Mucosa of stomach (tissue), 1 donor: ENCODE results near the gene GALT.
A peak's percentile ranks its signal among the peaks of the same experiment; 100 is the strongest.

ENCODE experiments used
- H3K27me3 ChIP-seq: one replicate; pipeline ENCODE4 v1.7.0; 2013; ENCODE audit warnings: mild to moderate bottlenecking, low read length; ENCODE audit not compliant: control insufficient read depth, insufficient read depth
- H3K36me3 ChIP-seq: one replicate; pipeline ENCODE4 v1.7.0; 2013; ENCODE audit warnings: low read length; ENCODE audit not compliant: control insufficient read depth, insufficient read depth
- H3K4me1 ChIP-seq: one replicate; pipeline ENCODE4 v1.7.0; 2013; ENCODE audit warnings: mild to moderate bottlenecking, low read length; ENCODE audit not compliant: control insufficient read depth, insufficient read depth
- H3K4me3 ChIP-seq: one replicate; pipeline ENCODE4 v1.7.0; 2013; ENCODE audit warnings: low read length
- H3K9ac ChIP-seq: one replicate; pipeline ENCODE4 v1.7.0; 2013; ENCODE audit warnings: mild to moderate bottlenecking, low read length, moderate library complexity
- H3K9me3 ChIP-seq: one replicate; pipeline ENCODE4 v1.7.0; 2013; ENCODE audit warnings: mild to moderate bottlenecking, low read length, moderate library complexity; ENCODE audit not compliant: control insufficient read depth
- donor health status: Pancreatic carcinoma.

The GALT gene

DNA sequence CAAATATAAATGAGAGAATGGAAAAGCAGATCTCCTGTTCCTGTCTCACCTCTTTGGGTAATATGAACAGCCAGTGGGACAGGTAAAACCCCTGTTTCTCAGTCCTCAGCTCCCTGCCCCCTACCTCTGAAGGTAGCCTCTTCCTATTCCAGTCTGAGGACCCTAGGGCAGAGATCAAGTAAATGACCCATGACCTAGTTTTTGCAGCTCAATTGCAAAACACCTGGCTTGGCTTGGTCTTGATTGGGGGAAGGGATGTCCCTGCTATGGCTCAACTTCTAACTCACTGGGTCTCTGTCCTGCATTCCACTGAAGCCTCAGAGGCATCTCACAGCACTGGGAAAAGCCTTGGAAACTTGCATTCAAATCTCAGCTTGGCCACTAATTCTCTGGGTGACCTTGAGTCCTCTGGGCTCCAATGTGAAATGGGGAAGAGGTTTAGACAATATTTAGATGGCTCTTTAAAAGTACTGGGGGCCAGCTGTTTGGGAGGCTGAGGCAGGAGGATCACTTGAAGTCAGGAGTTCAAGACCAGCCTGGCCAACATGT lies 1.6 kb upstream of the GALT start:
- Histone ChIP-seq H3K27me3 (no peaks in the 10 kb centered on the region), H3K4me1 (peaks cover 21% of the 10 kb centered on the region), H3K36me3 (peaks cover 11% of the 10 kb centered on the region), H3K4me3 (no peak overlapping the region), H3K9ac (no peak overlapping the region), H3K9me3 (no peaks in the 10 kb centered on the region)

DNA sequence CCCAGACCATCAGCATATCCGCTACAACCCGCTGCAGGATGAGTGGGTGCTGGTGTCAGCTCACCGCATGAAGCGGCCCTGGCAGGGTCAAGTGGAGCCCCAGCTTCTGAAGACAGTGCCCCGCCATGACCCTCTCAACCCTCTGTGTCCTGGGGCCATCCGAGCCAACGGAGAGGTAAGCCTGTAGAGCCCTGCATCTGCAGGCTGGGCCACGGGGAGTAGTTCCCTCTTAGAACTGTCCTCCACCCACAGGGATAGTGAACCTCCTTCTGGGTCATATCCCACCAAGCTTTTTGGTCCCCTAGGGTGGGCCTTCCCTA lies 569 bp downstream of the GALT start:
- H3K4me3 ChIP-seq: peak overlapping the region; percentile 94
- no peaks in the 10 kb centered on the region for H3K9me3 ChIP-seq
- no peaks in the 10 kb centered on the region for H3K27me3 ChIP-seq
- peaks cover 33% of the 10 kb centered on the region for H3K4me1 ChIP-seq
- peak overlapping the region; percentile 73 for H3K9ac ChIP-seq
- H3K36me3 ChIP-seq: peaks cover 11% of the 10 kb centered on the region

DNA sequence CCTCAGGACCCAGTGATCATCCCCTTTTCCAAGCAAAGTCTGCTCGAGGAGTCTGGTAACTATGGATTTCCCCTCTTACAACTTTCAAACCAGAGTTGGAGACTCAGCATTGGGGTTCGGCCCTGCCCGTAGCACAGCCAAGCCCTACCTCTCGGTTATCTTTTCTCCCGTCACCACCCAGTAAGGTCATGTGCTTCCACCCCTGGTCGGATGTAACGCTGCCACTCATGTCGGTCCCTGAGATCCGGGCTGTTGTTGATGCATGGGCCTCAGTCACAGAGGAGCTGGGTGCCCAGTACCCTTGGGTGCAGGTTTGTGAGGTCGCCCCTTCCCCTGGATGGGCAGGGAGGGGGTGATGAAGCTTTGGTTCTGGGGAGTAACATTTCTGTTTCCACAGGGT lies 1.2 kb downstream of the GALT start:
- Histone ChIP-seq H3K36me3 (peaks cover 11% of the 10 kb centered on the region), H3K9ac (peak overlapping the region; percentile 73), H3K9me3 (no peaks in the 10 kb centered on the region), H3K4me3 (peak overlapping the region; percentile 94), H3K4me1 (peaks cover 39% of the 10 kb centered on the region), H3K27me3 (no peaks in the 10 kb centered on the region)

DNA sequence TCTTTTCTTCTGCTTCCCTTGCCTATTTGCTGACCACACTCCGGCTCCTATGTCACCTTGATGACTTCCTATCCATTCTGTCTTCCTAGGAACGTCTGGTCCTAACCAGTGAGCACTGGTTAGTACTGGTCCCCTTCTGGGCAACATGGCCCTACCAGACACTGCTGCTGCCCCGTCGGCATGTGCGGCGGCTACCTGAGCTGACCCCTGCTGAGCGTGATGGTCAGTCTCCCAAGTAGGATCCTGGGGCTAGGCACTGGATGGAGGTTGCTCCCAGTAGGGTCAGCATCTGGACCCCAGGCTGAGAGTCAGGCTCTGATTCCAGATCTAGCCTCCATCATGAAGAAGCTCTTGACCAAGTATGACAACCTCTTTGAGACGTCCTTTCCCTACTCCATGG lies 2.2 kb downstream of the GALT start:
- H3K36me3 ChIP-seq: peaks cover 11% of the 10 kb centered on the region
- no peak overlapping the region for H3K4me3 ChIP-seq
- no peak overlapping the region for H3K9ac ChIP-seq
- peaks cover 47% of the 10 kb centered on the region for H3K4me1 ChIP-seq
- H3K27me3 ChIP-seq: no peaks in the 10 kb centered on the region
- H3K9me3 ChIP-seq: no peaks in the 10 kb centered on the region

DNA sequence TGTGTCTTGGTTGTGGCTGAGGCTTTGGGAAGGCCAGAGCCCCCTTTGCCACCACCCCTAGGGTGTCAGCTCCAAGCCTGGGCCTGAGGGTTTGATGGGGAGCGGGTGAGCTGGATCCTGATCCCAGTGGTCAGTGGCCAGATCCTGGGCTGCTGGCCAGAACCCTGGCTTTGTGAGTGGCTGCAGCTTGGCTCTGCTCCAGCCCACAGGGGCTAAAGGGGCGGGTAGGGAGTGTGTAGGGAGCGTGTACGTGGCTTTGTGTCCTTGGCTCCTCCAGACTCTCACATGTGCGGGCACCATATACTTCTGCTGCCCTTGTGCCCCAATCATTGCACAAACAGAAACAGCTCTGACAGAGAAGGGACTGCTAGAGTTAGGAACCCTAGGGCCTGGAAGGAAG lies 4.3 kb downstream of the GALT start:
- Histone ChIP-seq H3K4me1 (peaks cover 52% of the 10 kb centered on the region), H3K36me3 (peaks cover 11% of the 10 kb centered on the region), H3K27me3 (no peaks in the 10 kb centered on the region), H3K9me3 (no peaks in the 10 kb centered on the region), H3K9ac (no peak overlapping the region), H3K4me3 (no peak overlapping the region)

DNA sequence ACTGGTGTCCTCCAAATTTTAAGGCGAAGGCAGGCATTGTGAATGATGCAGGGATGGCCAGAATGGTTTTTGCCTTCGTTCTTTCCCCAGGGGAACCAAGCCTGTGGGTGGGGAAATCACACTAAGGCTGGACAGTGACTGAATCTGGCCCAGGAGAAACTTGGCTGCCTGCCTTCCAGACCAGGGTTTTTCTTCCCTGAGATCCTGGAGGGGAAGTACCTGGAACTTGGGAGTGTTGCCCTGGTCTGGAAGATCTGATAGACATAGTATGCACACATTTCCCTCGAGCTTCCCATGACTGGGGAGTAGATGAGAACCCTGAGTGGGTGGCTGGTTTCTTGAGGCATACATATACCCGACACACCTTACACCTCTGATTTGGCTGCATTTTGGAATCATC lies 4.8 kb downstream of the GALT start:
- Histone ChIP-seq H3K4me1 (peaks cover 48% of the 10 kb centered on the region), H3K36me3 (peaks cover 11% of the 10 kb centered on the region), H3K9ac (peak overlapping the region; percentile 37), H3K4me3 (no peak overlapping the region), H3K9me3 (no peaks in the 10 kb centered on the region), H3K27me3 (no peaks in the 10 kb centered on the region)

DNA sequence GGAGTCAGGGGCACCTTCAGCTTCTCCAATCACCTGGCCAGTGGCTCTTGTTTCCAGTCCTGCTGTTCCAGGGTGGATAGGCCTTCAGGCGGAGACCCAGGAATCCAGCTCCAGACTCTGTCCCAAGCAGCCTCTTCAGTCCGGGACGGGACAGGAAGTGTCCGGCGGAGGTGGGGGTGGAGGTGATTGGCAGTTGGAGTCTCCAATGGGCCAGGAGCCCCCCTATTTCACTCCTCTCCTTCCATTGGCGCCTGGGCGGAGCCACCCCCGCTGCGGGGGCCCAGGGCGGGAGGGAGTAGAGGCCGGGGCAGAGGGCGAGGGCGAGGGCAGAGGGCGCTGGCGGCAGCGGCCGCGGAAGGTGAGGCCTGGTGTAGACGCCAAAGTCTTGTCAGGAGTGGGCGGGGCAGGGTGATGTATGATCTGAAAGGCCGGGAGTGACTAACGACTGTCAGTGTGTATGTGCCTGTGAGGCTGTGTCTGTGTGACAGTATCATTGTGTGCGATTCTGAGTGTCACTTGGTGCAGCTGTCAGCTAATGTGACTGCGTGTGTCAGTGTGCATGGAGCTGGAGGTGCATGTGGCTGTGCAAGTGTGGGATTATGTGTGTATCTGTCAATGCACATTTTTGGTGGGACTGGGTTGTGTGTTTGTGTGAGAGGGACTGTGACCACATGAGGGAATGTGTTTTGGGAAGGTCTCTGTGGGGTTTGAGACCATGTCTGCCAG lies 5.6 kb downstream of the GALT start, which contains the start of gene IL11RA:
Gene IL11RA, plus strand, starts transcription at position 310 of the 726 bp plus-strand sequence. CDS start 3,033 bp downstream, outside the sequence.
- peaks cover 11% of the 10 kb centered on the region for H3K36me3 ChIP-seq
- H3K4me3 ChIP-seq: no peak within 1 kb of the TSS
- no peaks in the 10 kb centered on the region for H3K27me3 ChIP-seq
- peak within 1 kb of the TSS; percentile 37 for H3K9ac ChIP-seq
- no peaks in the 10 kb centered on the region for H3K9me3 ChIP-seq
- peaks cover 45% of the 10 kb centered on the region for H3K4me1 ChIP-seq

DNA sequence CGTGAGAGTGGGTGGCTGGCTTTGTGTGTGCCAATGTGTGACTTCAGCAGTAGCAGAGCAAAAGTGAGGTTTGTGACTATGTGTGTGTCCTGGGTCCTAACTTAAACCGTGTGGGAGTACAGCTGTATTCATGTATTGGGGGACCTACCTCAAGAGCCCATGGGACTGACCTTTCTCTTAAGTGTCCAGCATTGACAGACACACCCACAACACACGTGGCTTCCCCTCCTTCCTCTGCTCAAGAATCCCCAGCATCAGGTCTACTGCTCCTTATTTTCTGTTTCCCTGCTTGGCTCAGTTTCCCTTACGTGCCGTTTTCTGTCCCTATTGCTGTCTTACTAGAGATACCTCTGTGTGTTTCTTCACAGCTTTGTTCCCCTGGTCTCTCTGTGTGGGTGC lies 6.1 kb downstream of the GALT start:
- no peaks in the 10 kb centered on the region for H3K9me3 ChIP-seq
- H3K4me1 ChIP-seq: peaks cover 40% of the 10 kb centered on the region
- H3K27me3 ChIP-seq: no peaks in the 10 kb centered on the region
- H3K4me3 ChIP-seq: no peak overlapping the region
- H3K9ac ChIP-seq: no peak overlapping the region
- peaks cover 11% of the 10 kb centered on the region for H3K36me3 ChIP-seq

DNA sequence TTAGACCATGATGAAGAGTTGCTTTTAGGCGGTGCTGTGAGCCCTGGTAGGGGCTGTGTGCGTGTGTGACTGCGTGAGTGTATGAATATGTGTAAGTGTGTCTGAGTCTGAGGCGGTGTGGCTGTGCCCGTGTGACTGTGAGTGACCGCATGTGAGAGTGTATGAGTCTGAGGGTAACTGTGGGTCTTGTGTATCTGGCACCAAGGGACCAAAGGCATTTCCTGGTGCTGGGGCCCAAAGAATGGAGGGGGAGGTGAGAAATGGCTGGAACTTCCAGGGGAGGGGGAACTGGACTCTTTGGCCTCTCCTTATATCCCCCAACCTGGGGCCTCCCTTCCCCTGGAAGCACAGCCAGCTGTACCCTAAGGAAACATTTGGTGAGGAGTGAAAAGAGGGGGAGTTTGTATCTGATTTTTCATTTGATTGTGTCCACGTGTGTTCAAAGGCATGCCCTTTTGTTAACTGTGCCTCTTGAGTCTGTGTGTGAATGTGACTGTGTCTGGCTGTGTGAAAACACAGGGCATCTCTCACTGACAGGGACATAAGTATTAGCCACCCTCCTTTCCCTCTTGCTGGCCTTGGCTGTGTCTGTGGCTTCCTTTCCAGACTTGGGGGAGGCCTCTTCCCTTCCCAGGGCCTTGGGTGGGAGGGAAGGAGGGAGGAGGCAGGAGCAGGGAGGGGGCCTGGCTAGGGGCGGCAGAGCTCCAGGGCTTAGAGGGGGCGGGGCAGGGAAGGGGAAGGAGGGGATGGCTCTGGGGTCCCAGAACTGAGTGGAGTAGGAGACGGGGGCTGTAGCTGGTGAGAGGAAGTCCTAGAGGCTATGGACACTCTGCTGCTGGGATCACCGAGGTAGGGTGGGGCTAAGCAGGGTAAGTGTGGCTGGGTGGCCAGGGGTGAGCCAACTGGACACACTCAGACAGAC lies 6.9 kb downstream of the GALT start:
- Histone ChIP-seq H3K36me3 (peaks cover 11% of the 10 kb centered on the region), H3K4me1 (peaks cover 32% of the 10 kb centered on the region), H3K27me3 (no peaks in the 10 kb centered on the region), H3K9ac (no peak overlapping the region), H3K4me3 (no peak overlapping the region), H3K9me3 (no peaks in the 10 kb centered on the region)

DNA sequence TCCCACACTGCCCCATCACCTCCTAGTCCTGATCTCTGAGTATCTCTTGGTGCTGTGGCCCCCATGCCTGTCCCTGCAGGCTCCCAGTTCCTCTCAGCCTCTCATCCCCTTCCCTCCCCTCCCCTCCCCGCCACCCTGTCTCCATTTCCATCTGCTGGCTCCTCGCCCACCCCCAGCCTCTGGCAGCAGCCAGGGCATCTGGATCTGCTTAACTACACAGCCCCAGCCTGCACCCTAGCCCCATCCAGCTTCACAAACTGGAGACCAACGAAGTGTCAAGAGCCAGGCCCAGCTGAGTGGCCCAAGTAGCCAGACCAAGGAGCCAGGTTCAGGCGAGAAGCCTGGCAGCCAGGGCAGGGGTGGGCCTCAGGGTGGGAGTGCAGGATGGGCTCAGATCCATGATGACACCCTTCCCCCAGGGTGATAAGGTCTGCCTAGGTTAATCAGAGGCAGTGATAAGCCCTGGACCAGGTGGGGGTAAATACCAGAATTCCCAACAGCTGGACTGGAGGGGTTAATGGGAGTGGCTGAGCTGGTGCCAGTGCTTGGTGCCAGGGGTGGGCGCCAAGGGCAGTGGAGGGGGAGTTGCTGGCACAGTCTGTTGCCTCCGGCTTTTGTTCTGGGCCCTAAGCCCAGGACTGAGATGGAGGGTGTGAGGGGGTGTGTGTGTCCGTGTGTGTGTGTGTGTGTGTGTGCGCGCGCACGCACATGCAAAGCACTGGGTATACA lies 8.0 kb downstream of the GALT start:
- Histone ChIP-seq H3K9me3 (no peaks in the 10 kb centered on the region), H3K36me3 (peaks cover 4% of the 10 kb centered on the region), H3K4me1 (peaks cover 31% of the 10 kb centered on the region), H3K27me3 (no peaks in the 10 kb centered on the region), H3K9ac (no peak overlapping the region), H3K4me3 (no peak overlapping the region)

DNA sequence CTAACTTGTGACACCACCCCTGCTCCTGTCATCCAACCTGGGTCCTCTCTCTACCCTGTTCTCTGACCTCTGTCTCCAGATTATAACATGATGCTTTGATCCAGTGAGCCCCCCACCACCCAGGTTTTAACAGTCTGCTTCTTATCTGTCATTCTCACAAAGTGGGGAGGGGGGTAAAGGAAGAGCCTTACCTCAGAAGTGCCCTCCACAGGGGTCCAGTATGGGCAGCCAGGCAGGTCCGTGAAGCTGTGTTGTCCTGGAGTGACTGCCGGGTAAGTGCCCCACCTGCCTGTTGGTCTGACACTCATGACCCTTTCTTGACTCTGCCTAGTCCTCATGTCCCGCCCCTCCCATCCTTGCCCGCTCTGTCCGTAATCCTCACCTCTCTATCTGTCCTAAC lies 8.9 kb downstream of the GALT start:
- Histone ChIP-seq H3K9ac (no peak overlapping the region), H3K4me3 (no peak overlapping the region), H3K4me1 (peaks cover 31% of the 10 kb centered on the region), H3K27me3 (no peaks in the 10 kb centered on the region), H3K36me3 (no peaks in the 10 kb centered on the region), H3K9me3 (no peaks in the 10 kb centered on the region)
